Neural cell (in vitro differentiated cells): ENCODE results near the gene APP. TPM values are rescaled to one million over a fixed set of nuclear protein-coding genes. Genes with fewer than 3 reads are reported as not detected.

Experiments
- H2AFZ ChIP-seq: fragments of 200-600, 300-800 bp; sonication (generic), shearing (Covaris generic); 2 replicates; pipeline ENCODE4 v1.6.0; 2014; ENCODE audit warnings: low read depth, mild to moderate bottlenecking, antibody characterized with exemption, low read length, moderate library complexity
- H3F3A ChIP-seq: fragments of 200-600 bp; shearing (Covaris generic); 2 replicates; pipeline ENCODE4 v1.6.1; 2016; ENCODE audit warnings: mild to moderate bottlenecking, moderate library complexity, mixed read lengths, antibody characterized with exemption, low read length; ENCODE audit not compliant: insufficient read depth, poor library complexity, severe bottlenecking
- H3K27ac ChIP-seq: fragments of 200-600, 300-800 bp; sonication (generic), shearing (Covaris generic); 2 replicates; pipeline ENCODE4 v1.5.1; 2014; ENCODE audit warnings: mild to moderate bottlenecking, low read length, moderate library complexity
- H3K27me3 ChIP-seq: fragments of 300-800, 200-600 bp; sonication (generic), shearing (Covaris generic); 2 replicates; pipeline ENCODE4 v1.6.0; 2014; ENCODE audit warnings: mild to moderate bottlenecking, low read depth, low read length, moderate library complexity; ENCODE audit not compliant: insufficient read depth
- H3K36me3 ChIP-seq: fragments of 300-800, 200-600 bp; sonication (generic), shearing (Covaris generic); 2 replicates; pipeline ENCODE4 v1.5.1; 2014; ENCODE audit warnings: mild to moderate bottlenecking, antibody characterized with exemption, low read length, moderate library complexity; ENCODE audit not compliant: insufficient read depth
- H3K4me2 ChIP-seq: fragments of 300-800, 200-600 bp; sonication (generic), shearing (Covaris generic); 2 replicates; pipeline ENCODE4 v1.6.0; 2014; ENCODE audit warnings: mild to moderate bottlenecking, low read length
- H3K4me3 ChIP-seq: fragments of 300-800, 200-600 bp; sonication (generic), shearing (Covaris generic); 2 replicates; pipeline ENCODE4 v1.5.1; 2014; ENCODE audit warnings: mild to moderate bottlenecking, low read length, moderate library complexity
- H3K79me2 ChIP-seq: fragments of 200-600 bp; shearing (Covaris generic); replicated peaks from 2 replicates; pipeline ENCODE4 v1.6.0; 2014; ENCODE audit warnings: mild to moderate bottlenecking, low read length, moderate library complexity; ENCODE audit not compliant: insufficient read depth
- H3K9ac ChIP-seq: fragments of 300-800, 200-600 bp; sonication (generic), shearing (Covaris generic); 2 replicates; pipeline ENCODE4 v1.6.1; 2016; ENCODE audit warnings: mild to moderate bottlenecking, low read length, mixed read lengths
- H3K9me2 ChIP-seq: fragments of 200-600 bp; shearing (Covaris generic); 2 replicates; pipeline ENCODE4 v1.6.1; 2016; ENCODE audit warnings: mild to moderate bottlenecking, low read length, mixed read lengths; ENCODE audit not compliant: insufficient read depth
- H3K9me3 ChIP-seq: fragments of 200-600, 300-800 bp; sonication (generic), shearing (Covaris generic); 2 replicates; pipeline ENCODE4 v1.6.1; 2016; ENCODE audit warnings: mild to moderate bottlenecking, mixed run types, low read length, moderate library complexity, mixed read lengths
- H4K20me1 ChIP-seq: fragments of 200-600 bp; shearing (Covaris generic); 2 replicates; pipeline ENCODE4 v1.6.1; 2016; ENCODE audit warnings: mild to moderate bottlenecking, mixed run types; ENCODE audit not compliant: insufficient read depth
- EP300 ChIP-seq: fragments of 450-650 bp; conservative IDR thresholded peaks from 2 replicates; pipeline ENCODE4 v1.6.1; 2014; ENCODE audit warnings: antibody characterized with exemption, mild to moderate bottlenecking, moderate library complexity; ENCODE audit not compliant: poor library complexity, severe bottlenecking
- EZH2 ChIP-seq: fragments of 200-600, 300-800 bp; shearing (Covaris generic), sonication (generic); IDR thresholded peaks from 2 replicates; pipeline ENCODE4 v1.6.1; 2014; ENCODE audit warnings: antibody characterized with exemption, low read length, borderline replicate concordance, mild to moderate bottlenecking; ENCODE audit not compliant: insufficient read depth, poor library complexity, severe bottlenecking
- MXI1 ChIP-seq: fragments of 450-650 bp; conservative IDR thresholded peaks from 2 replicates; pipeline ENCODE4 v1.6.1; 2014; ENCODE audit warnings: antibody characterized with exemption, mild to moderate bottlenecking; ENCODE audit not compliant: poor library complexity, severe bottlenecking
- POLR2AphosphoS5 ChIP-seq: IDR thresholded peaks from 2 replicates; pipeline ENCODE4 v1.6.1; 2012
- RAD21 ChIP-seq: fragments of 450-650 bp; conservative IDR thresholded peaks from 2 replicates; pipeline ENCODE4 v1.6.1; 2014; ENCODE audit warnings: antibody characterized with exemption, mild to moderate bottlenecking, moderate library complexity
- SMC3 ChIP-seq: fragments of 450-650 bp; conservative IDR thresholded peaks from 2 replicates; pipeline ENCODE4 v1.6.1; 2014; ENCODE audit warnings: antibody characterized with exemption, mild to moderate bottlenecking, moderate library complexity; ENCODE audit not compliant: poor library complexity
- TAF1 ChIP-seq: IDR thresholded peaks from 2 replicates; pipeline ENCODE4 v1.6.1; 2012; ENCODE audit warnings: low read depth
- polyA plus RNA-seq: library from polyadenylated mRNA; depleted of rRNA; stranded (reverse); fragments of >200 nt; gene quantifications from 2 replicates; pipeline ENCODE4 v1.2.3, GENCODE V29; 2014
- TF ChIP-seq, protein P1 (sequence below): fragments of 450-650 bp; IDR thresholded peaks from 2 replicates; pipeline ENCODE4 v1.5.1; 2014; ENCODE audit warnings: antibody characterized with exemption, mild to moderate bottlenecking, moderate library complexity; ENCODE audit not compliant: poor library complexity, severe bottlenecking
- TF ChIP-seq, protein P2 (sequence below): IDR thresholded peaks from 2 replicates; pipeline ENCODE4 v1.6.1; 2012; ENCODE audit warnings: borderline replicate concordance

Gene APP
- polyA plus RNA-seq, 1 donor from 2014 or later = 470 TPM

DNA sequence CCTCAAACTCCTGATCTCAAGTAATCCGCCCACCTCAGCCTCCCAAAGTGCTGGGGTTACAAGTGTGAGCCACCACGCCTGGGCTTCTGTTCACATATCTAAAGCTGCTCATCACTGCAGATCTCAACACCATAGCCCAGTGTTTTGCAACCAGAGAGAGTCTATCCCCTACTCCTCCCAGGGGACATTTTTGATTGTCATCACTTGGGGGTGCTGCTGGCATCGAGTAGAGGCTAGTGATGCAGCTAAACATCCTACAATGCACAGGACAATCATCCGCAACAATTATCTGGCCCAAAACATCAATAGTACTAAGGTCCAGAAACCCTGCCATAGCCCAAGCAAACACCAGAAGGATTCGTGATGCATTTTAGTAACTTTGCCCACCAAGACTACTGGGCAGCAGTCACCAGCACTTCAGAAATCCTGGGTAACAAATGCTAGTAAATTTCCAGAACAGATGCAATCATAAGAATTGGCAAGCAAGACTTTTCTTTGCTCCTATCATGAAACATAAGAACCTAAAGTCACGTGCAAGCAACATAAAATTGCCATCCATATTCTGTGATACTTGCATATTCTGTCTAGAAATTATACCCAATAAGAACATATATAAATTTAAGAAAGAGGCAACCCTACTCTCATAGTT is 159.2 kb downstream of the APP start:
- H3K9ac ChIP-seq = no peak overlapping the region
- peaks cover 5% of the 10 kb centered on the region for H3K79me2 ChIP-seq
- no peaks in the 10 kb centered on the region for H3K27me3 ChIP-seq
- no peaks in the 10 kb centered on the region for H3K9me3 ChIP-seq
- H3K27ac ChIP-seq = no peak overlapping the region
- H4K20me1 ChIP-seq = no peaks in the 10 kb centered on the region
- no peaks in the 10 kb centered on the region for H3F3A ChIP-seq
- no peak overlapping the region for H3K4me2 ChIP-seq
- H3K36me3 ChIP-seq = no peaks in the 10 kb centered on the region
- H2AFZ ChIP-seq = no peak overlapping the region
- no peak for TF ChIP-seq EP300
- TF ChIP-seq, protein P1, sequence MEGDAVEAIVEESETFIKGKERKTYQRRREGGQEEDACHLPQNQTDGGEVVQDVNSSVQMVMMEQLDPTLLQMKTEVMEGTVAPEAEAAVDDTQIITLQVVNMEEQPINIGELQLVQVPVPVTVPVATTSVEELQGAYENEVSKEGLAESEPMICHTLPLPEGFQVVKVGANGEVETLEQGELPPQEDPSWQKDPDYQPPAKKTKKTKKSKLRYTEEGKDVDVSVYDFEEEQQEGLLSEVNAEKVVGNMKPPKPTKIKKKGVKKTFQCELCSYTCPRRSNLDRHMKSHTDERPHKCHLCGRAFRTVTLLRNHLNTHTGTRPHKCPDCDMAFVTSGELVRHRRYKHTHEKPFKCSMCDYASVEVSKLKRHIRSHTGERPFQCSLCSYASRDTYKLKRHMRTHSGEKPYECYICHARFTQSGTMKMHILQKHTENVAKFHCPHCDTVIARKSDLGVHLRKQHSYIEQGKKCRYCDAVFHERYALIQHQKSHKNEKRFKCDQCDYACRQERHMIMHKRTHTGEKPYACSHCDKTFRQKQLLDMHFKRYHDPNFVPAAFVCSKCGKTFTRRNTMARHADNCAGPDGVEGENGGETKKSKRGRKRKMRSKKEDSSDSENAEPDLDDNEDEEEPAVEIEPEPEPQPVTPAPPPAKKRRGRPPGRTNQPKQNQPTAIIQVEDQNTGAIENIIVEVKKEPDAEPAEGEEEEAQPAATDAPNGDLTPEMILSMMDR = no peak
- TF ChIP-seq TAF1 = no peak
- no peak for TF ChIP-seq RAD21
- no peak for TF ChIP-seq EZH2
- TF ChIP-seq MXI1 = no peak
- TF ChIP-seq, protein P2, sequence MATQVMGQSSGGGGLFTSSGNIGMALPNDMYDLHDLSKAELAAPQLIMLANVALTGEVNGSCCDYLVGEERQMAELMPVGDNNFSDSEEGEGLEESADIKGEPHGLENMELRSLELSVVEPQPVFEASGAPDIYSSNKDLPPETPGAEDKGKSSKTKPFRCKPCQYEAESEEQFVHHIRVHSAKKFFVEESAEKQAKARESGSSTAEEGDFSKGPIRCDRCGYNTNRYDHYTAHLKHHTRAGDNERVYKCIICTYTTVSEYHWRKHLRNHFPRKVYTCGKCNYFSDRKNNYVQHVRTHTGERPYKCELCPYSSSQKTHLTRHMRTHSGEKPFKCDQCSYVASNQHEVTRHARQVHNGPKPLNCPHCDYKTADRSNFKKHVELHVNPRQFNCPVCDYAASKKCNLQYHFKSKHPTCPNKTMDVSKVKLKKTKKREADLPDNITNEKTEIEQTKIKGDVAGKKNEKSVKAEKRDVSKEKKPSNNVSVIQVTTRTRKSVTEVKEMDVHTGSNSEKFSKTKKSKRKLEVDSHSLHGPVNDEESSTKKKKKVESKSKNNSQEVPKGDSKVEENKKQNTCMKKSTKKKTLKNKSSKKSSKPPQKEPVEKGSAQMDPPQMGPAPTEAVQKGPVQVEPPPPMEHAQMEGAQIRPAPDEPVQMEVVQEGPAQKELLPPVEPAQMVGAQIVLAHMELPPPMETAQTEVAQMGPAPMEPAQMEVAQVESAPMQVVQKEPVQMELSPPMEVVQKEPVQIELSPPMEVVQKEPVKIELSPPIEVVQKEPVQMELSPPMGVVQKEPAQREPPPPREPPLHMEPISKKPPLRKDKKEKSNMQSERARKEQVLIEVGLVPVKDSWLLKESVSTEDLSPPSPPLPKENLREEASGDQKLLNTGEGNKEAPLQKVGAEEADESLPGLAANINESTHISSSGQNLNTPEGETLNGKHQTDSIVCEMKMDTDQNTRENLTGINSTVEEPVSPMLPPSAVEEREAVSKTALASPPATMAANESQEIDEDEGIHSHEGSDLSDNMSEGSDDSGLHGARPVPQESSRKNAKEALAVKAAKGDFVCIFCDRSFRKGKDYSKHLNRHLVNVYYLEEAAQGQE = no peak
- TF ChIP-seq POLR2AphosphoS5 = no peak
- TF ChIP-seq SMC3 = no peak
- H3K9me2 ChIP-seq = no peaks in the 10 kb centered on the region
- H3K4me3 ChIP-seq = no peak overlapping the region

DNA sequence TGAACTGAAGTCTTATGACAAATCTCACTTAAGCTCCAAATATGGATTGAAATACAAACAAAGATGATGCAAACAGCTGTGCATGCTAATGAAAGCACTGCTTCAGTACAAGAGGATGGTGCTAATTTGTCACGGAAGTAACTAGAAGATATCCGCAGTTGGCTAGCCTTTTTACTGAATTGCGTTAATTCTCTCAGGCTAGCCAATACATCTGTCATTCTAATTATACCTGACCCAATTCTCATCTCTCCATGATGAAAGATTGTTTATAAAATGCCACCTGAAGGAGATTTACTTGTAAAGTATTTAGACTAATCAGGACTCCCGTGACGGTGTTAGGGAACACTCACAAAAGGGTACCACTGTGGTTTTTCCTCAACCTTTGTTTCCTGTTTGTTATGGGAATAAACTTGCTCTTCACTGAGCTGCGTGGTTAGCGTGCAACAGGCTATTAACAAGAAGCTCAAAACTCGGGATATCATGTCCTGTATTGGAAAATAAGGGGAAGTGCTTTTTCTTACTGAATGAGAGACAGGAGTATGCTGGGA is 162.5 kb downstream of the APP start:
- Histone ChIP-seq H3K27ac (no peak overlapping the region), H3K4me2 (no peak overlapping the region), H3K9me3 (no peaks in the 10 kb centered on the region), H3K9ac (no peak overlapping the region), H4K20me1 (no peaks in the 10 kb centered on the region), H2AFZ (no peak overlapping the region), H3F3A (no peaks in the 10 kb centered on the region), H3K9me2 (no peaks in the 10 kb centered on the region), H3K4me3 (no peak overlapping the region), H3K79me2 (peaks cover 5% of the 10 kb centered on the region), H3K36me3 (peaks cover under 1% of the 10 kb centered on the region), H3K27me3 (no peaks in the 10 kb centered on the region)
- TF ChIP-seq MXI1 = no peak
- no peak for TF ChIP-seq RAD21
